ENCODE measurements around the gene AKT2. TPM values are rescaled to one million over a fixed set of nuclear protein-coding genes. Genes with fewer than 3 reads are reported as not detected.

The AKT2 gene
- total RNA-seq, 3 donors from 2014 or later, result 83.4 to 88.3 (median 84.9) TPM

DNA sequence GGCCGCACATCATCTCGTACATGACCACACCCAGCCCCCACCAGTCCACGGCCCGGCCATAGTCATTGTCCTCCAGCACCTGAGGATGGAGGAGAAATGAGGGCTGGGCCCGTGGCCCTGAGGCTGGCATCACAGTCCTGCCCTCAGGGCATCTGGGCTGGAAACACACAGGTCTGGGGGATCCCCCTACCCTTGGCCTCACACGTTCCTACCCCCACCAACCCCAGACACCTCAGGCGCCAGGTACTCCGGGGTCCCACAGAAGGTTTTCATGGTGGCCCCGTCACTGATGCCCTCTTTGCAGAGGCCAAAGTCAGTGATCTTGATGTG lies 49.2 kb downstream of the AKT2 start:
- Histone ChIP-seq H3K4me1 (no peaks in the 10 kb centered on the region), H3K4me3 (no peak overlapping the region), H3K27me3 (no peaks in the 10 kb centered on the region), H3K9me3 (no peaks in the 10 kb centered on the region), H3K27ac (no peak overlapping the region), H3K36me3 (no peaks in the 10 kb centered on the region)
- intact Hi-C loops (cut with DNase I; ENCODE audit: low total_unique reads), result no loop called here
- TF ChIP-seq, protein P1, sequence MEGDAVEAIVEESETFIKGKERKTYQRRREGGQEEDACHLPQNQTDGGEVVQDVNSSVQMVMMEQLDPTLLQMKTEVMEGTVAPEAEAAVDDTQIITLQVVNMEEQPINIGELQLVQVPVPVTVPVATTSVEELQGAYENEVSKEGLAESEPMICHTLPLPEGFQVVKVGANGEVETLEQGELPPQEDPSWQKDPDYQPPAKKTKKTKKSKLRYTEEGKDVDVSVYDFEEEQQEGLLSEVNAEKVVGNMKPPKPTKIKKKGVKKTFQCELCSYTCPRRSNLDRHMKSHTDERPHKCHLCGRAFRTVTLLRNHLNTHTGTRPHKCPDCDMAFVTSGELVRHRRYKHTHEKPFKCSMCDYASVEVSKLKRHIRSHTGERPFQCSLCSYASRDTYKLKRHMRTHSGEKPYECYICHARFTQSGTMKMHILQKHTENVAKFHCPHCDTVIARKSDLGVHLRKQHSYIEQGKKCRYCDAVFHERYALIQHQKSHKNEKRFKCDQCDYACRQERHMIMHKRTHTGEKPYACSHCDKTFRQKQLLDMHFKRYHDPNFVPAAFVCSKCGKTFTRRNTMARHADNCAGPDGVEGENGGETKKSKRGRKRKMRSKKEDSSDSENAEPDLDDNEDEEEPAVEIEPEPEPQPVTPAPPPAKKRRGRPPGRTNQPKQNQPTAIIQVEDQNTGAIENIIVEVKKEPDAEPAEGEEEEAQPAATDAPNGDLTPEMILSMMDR (IDR thresholded peaks at IDR 0.05), result no peak
- TF ChIP-seq POLR2A (IDR thresholded peaks at IDR 0.05), result no peak
- no peak for TF ChIP-seq POLR2AphosphoS5 (IDR thresholded peaks at IDR 0.05)
- no peak for DNase-seq (ENCODE audit: low spot score in 2 of 2)

DNA sequence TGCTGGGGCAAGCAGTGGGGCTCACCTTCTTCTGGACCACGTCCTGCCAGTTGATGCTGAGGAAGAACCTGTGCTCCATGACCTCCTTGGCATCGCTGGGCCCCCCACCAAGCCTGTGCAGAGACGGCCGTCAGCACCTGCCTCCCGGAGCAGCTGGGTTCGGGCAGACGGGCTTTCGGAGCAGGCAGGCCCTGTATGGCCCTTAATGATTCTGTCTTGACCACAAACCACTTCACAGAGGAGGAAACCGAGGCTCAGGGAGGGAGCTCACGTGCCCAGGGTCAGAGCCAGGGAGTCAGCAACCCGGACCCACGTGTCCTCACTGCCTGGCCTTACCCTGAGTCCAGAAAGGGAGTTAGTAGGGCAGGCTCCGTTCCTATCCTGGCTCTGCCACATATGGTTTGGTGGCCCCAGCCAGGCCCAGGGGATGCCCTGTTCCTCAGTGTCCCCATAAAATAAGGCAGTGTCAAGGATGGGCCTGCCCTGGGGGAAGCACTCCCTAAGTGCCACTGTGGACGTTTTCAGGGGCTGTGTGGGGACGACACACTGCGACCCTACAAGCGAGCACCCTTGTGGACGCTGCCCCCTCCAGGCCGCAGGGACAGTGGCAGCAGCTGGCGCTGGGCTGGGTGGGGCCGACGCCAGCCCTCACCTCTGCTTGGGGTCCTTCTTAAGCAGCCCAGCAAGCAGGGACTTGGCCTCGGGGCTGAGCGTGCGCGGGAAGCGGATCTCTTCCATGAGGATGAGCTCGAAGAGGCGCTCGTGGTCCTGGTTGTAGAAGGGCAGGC lies 49.7 kb downstream of the AKT2 start:
- no peaks in the 10 kb centered on the region for H3K4me1 ChIP-seq
- no peaks in the 10 kb centered on the region for H3K9me3 ChIP-seq
- no peaks in the 10 kb centered on the region for H3K36me3 ChIP-seq
- no peak for DNase-seq (ENCODE audit: low spot score in 2 of 2)
- no peak overlapping the region for H3K27ac ChIP-seq
- H3K4me3 ChIP-seq, result no peak overlapping the region
- no peak for TF ChIP-seq POLR2AphosphoS5 (IDR thresholded peaks at IDR 0.05)
- TF ChIP-seq, protein P1 (IDR thresholded peaks at IDR 0.05), result no peak
- no peak for TF ChIP-seq POLR2A (IDR thresholded peaks at IDR 0.05)
- no peaks in the 10 kb centered on the region for H3K27me3 ChIP-seq
- intact Hi-C loops (cut with DNase I; ENCODE audit: low total_unique reads), result no loop called here

DNA sequence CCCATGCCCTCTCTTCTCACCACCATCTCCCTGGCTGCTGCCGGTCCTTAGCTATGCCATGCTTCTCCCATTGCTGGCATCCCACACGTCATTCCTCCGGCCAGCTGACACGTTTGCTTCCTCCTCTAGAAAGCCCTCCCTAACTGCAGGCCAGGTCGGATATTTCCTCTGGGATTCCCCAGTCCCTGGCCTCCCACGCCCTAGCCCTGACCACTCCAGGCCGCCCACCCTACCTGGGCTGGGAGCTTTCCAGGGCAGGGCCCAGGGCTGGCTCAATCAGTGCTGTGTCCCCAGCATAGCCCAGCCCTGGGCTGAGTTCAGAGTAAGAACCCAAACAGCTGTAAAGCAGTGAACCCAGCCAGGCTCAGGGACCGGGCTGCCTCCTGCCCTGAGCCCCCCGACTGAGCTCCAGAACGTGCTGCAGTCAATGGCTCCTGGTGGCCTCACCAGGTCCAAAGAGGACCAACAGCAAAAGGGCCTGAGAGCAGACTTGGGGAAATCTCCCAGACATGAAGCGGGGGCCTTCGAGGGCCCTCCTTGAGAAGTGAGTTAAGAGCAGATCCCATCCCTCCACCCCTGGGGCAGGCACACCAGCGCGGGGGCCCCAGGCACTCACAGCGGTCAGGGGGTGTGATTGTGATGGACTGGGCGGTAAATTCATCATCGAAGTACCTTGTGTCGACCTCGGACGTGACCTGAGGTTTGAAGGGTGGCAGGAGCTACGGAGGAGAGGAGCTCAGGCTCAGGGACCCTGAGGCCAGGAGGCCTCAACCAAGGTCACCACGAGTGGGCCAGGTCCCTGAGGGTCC lies 50.5 kb downstream of the AKT2 start:
- no peaks in the 10 kb centered on the region for H3K4me1 ChIP-seq
- TF ChIP-seq POLR2AphosphoS5 (IDR thresholded peaks at IDR 0.05) (no peak), POLR2A (IDR thresholded peaks at IDR 0.05) (no peak)
- TF ChIP-seq, protein P1 (IDR thresholded peaks at IDR 0.05), result no peak
- no peaks in the 10 kb centered on the region for H3K27me3 ChIP-seq
- no peak overlapping the region for H3K27ac ChIP-seq
- no peaks in the 10 kb centered on the region for H3K9me3 ChIP-seq
- intact Hi-C loops (cut with DNase I; ENCODE audit: low total_unique reads), result no loop called here
- H3K36me3 ChIP-seq, result no peaks in the 10 kb centered on the region
- DNase-seq (ENCODE audit: low spot score in 2 of 2), result no peak
- H3K4me3 ChIP-seq, result no peak overlapping the region

DNA sequence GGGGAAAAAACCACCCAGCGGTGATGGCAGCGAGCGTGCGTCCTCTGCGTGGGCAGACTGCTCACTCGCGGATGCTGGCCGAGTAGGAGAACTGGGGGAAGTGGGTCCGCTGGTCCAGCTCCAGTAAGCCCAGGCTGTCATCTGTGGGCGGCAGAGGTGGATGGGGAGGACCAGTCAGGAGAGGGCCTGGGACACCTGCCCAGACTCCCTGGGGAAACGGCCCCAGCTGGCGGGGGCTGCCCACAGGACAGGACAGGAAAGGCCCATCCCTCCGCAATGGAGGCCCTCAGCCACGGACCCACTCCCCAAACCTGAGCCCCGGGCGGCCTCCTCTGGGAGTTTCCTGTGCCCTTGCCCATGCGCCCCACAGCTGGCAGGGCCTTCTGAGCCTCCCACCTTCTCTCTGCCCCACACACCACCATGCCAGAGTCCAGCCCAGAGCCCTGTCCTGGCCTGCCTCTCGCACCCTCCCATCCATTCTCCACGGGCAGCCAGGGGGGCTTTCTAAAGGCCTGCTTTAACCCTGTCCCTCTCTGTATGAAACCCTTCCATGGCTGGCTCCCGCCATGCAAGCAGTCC lies 51.2 kb downstream of the AKT2 start:
- Histone ChIP-seq H3K4me1 (no peaks in the 10 kb centered on the region), H3K27me3 (no peaks in the 10 kb centered on the region), H3K27ac (no peak overlapping the region), H3K9me3 (no peaks in the 10 kb centered on the region), H3K4me3 (no peak overlapping the region), H3K36me3 (no peaks in the 10 kb centered on the region)
- no peak for DNase-seq (ENCODE audit: low spot score in 2 of 2)
- TF ChIP-seq POLR2AphosphoS5 (IDR thresholded peaks at IDR 0.05) (no peak), POLR2A (IDR thresholded peaks at IDR 0.05) (no peak)
- TF ChIP-seq, protein P1 (IDR thresholded peaks at IDR 0.05), result no peak
- intact Hi-C loops (cut with DNase I; ENCODE audit: low total_unique reads), result no loop called here

Measured in breast epithelium (tissue), 4 donors.